H1 (cell line): ENCODE results near the gene RAP1GDS1.

ENCODE experiments used
- ATF3 ChIP-seq: IDR thresholded peaks from 2 replicates; pipeline ENCODE4 v1.6.1; 2011; ENCODE audit warnings: low read depth, mild to moderate bottlenecking, low read length; ENCODE audit not compliant: insufficient read depth
- CTCF ChIP-seq, 3 experiments: IDR thresholded peaks; 1 replicate in 2 of 3; 2 replicates in 1 of 3; pipeline versions ENCODE4 v1.5.1 to v1.6.1; 2011; ENCODE audit warnings: low read length in 3 of 3, mild to moderate bottlenecking in 3 of 3, inconsistent platforms in 2 of 3, low read depth in 1 of 3, moderate library complexity in 1 of 3; ENCODE audit not compliant: insufficient read depth in 1 of 3; ENCODE audit errors: control extremely low read depth in 1 of 3
- EP300 ChIP-seq, 2 experiments: IDR thresholded peaks; 1 replicate in 1 of 2; 2 replicates in 1 of 2; pipeline ENCODE4 v1.6.1; 2011 to 2012; ENCODE audit warnings: low read depth in 2 of 2, low read length in 2 of 2, mild to moderate bottlenecking in 2 of 2, borderline replicate concordance in 1 of 2, inconsistent platforms in 1 of 2, moderate library complexity in 1 of 2
- EZH2 ChIP-seq: fragments of 200-600 bp; sonication (generic); IDR thresholded peaks from 2 replicates; pipeline ENCODE4 v1.7.1; 2012; ENCODE audit warnings: low read depth, mild to moderate bottlenecking, moderate library complexity, low read length, inconsistent platforms; ENCODE audit not compliant: severe bottlenecking
- GABPA ChIP-seq: IDR thresholded peaks from 2 replicates; pipeline ENCODE4 v1.6.1; 2011; ENCODE audit warnings: mild to moderate bottlenecking, low read length, moderate library complexity, borderline replicate concordance; ENCODE audit not compliant: insufficient read depth
- JUND ChIP-seq: IDR thresholded peaks from 2 replicates; pipeline ENCODE4 v1.6.1; 2011; ENCODE audit warnings: mild to moderate bottlenecking, improper control_type of control experiment, low read length
- KDM4A ChIP-seq: IDR thresholded peaks from one replicate; pipeline ENCODE4 v1.7.1; 2012; ENCODE audit warnings: low read depth, mild to moderate bottlenecking, moderate library complexity, low read length, inconsistent platforms; ENCODE audit not compliant: severe bottlenecking
- NRF1 ChIP-seq: IDR thresholded peaks from 2 replicates; pipeline ENCODE4 v1.6.1; 2011; ENCODE audit warnings: mild to moderate bottlenecking, low read depth, low read length, improper control_type of control experiment
- POLR2A ChIP-seq, 2 experiments: IDR thresholded peaks; 1 replicate in 1 of 2; 2 replicates in 1 of 2; pipeline ENCODE4 v1.6.1; 2011; ENCODE audit warnings: low read depth in 2 of 2, low read length in 2 of 2, mild to moderate bottlenecking in 2 of 2; ENCODE audit errors: control extremely low read depth in 1 of 2
- POLR2AphosphoS5 ChIP-seq: IDR thresholded peaks from 2 replicates; pipeline ENCODE4 v1.6.1; 2011; ENCODE audit warnings: low read depth, low read length
- POU5F1 ChIP-seq: IDR thresholded peaks from 2 replicates; pipeline ENCODE4 v1.6.1; 2011; ENCODE audit warnings: low read depth, mild to moderate bottlenecking, low read length, moderate library complexity
- RBBP5 ChIP-seq: IDR thresholded peaks from 2 replicates; pipeline ENCODE4 v1.7.1; 2012; ENCODE audit warnings: low read depth, mild to moderate bottlenecking, inconsistent platforms, low read length, moderate library complexity, borderline replicate concordance
- RFX5 ChIP-seq: IDR thresholded peaks from 2 replicates; pipeline ENCODE4 v1.6.1; 2011; ENCODE audit warnings: low read depth, low read length, improper control_type of control experiment, borderline replicate concordance
- ZNF274 ChIP-seq: IDR thresholded peaks from 2 replicates; pipeline ENCODE4 v1.7.0; 2012; ENCODE audit warnings: low read length, borderline replicate concordance; ENCODE audit errors: extremely low read depth

DNA sequence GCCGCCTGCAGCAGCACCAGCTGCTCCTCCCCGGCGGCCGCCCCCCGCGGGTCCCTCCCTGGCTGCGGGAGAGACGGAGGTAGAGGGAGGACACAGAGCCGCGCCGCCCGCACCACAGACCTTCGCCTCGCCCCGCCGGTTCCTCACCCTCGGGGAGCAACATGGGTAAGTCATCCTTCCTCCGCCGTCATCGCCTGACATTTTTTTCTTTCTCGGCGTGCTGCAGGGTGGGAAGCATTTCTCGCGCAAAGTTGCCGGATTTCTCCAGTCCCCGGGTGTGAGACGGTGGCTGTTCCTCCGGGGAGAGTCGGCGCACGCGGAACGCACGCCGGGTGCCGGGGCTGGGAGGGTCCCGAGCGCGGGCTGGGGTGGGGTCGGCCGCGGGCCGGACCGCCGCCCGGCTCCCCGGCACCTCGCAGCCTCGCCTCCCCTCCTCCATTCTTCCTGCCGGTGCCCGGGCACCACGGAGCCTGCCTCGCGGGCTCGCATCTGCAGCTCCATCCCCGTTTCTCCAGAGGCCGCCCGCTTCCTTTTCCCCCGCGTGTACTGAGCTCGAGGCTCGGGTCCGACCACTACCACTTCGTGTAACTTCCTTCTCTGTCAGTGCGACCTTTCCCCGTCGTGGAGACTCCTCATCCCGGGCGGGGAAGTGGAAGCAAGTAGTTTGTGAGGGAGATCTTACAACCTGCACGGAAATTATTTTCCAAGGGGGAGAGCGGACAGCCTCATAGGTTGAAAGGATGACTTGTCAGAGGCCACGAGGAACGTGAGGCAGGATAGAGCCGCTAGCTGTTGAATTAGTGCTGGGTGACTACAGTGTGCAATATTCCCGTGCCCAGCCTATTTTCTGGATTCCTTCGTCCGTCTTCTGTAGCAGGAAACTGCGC lies 464 bp downstream of the RAP1GDS1 start:
- no peak for TF ChIP-seq CTCF (IDR thresholded peaks at IDR 0.05; ENCODE audit: control extremely low read depth in 1 of 3, insufficient read depth in 1 of 3, low read depth in 1 of 3, low read length in 3 of 3)
- TF ChIP-seq NRF1 = no peak
- no peak for TF ChIP-seq POU5F1
- no peak for TF ChIP-seq EZH2
- peak in 1 of 2 experiments; percentile 59; a peak in 2 of 3 replicates for TF ChIP-seq POLR2A (IDR thresholded peaks at IDR 0.05; ENCODE audit: control extremely low read depth in 1 of 2, low read depth in 2 of 2, low read length in 2 of 2)
- no peak for TF ChIP-seq ATF3
- no peak for TF ChIP-seq GABPA
- peak; percentile 89 for TF ChIP-seq KDM4A
- no peak; the same call in 1 of the 2 replicates for TF ChIP-seq POLR2AphosphoS5
- peak; percentile 75; the same call in 1 of the 2 replicates for TF ChIP-seq RBBP5
- TF ChIP-seq EP300 (IDR thresholded peaks at IDR 0.05; ENCODE audit: borderline replicate concordance in 1 of 2, low read depth in 2 of 2, low read length in 2 of 2) = no peak
- TF ChIP-seq JUND = no peak
- no peak for TF ChIP-seq RFX5
- TF ChIP-seq ZNF274 = no peak
